ENCODE data around the gene ANTXR1.

ANTXR1 gene

DNA sequence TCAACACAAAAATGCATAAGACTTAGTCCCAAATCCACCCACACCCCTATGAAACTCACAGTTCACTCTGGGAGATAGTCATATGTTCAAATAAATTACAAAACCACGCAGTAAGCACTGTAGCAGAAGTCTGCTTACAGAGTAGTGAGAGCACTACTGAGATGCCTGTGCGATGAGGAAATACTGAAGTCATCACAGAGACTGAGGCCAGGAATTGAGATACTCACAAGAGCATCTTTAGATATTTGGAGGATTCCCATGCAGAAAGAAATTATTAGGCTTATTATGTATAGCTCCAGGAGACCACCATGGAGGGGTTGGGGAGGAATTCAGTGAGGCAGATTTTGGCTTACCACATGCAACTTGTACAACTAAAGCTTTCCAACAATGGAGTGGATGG is 82.3 kb downstream of the ANTXR1 start:
- TF ChIP-seq, protein P1, sequence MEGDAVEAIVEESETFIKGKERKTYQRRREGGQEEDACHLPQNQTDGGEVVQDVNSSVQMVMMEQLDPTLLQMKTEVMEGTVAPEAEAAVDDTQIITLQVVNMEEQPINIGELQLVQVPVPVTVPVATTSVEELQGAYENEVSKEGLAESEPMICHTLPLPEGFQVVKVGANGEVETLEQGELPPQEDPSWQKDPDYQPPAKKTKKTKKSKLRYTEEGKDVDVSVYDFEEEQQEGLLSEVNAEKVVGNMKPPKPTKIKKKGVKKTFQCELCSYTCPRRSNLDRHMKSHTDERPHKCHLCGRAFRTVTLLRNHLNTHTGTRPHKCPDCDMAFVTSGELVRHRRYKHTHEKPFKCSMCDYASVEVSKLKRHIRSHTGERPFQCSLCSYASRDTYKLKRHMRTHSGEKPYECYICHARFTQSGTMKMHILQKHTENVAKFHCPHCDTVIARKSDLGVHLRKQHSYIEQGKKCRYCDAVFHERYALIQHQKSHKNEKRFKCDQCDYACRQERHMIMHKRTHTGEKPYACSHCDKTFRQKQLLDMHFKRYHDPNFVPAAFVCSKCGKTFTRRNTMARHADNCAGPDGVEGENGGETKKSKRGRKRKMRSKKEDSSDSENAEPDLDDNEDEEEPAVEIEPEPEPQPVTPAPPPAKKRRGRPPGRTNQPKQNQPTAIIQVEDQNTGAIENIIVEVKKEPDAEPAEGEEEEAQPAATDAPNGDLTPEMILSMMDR (conservative IDR thresholded peaks at IDR 0.05; ENCODE audit: control insufficient read depth, insufficient read depth, low read depth, low read length): no peak
- peak; percentile 91 for DNase-seq (ENCODE audit: low read depth)
- no peak overlapping the region for H3K4me3 ChIP-seq (ENCODE audit: control insufficient read depth, low read depth, low read length)

DNA sequence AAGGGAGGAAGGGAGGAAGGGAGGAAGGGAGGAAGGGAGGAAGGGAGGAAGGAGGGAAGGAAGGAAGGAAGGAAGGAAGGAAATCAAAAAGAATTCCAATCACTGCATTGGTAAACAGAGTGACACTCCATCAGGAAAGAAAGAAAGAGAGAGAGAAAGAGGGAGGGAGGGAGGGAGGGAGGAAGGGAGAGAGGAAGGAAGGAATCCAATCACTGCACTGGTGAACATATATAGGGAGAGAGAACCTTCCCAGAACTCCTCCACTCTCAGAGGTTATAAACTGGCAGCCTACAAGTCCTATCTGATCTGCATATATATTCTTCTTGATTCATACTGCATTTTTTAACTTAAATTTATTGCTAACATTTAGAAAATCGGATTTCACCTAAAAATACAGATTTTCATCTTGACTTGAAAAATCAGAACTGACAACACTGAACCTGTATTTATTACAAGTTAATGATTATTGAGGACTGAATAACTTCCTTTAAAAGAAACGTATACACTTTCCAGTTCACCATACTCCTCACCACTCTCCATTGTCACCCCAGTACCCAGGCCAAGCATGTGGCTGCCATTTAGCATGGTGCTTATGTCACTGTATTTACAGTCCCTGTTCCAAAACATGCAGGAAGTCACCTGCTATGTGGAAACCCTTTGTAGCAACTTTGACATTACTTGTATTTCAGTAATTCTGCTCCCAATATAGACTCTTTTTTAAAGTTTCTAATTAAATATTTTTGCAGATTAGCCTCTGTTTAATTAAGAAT is 83.5 kb downstream of the ANTXR1 start:
- TF ChIP-seq, protein P1 (conservative IDR thresholded peaks at IDR 0.05; ENCODE audit: control insufficient read depth, insufficient read depth, low read depth, low read length): no peak
- H3K4me3 ChIP-seq (ENCODE audit: control insufficient read depth, low read depth, low read length): no peak overlapping the region
- DNase-seq (ENCODE audit: low read depth): no peak

DNA sequence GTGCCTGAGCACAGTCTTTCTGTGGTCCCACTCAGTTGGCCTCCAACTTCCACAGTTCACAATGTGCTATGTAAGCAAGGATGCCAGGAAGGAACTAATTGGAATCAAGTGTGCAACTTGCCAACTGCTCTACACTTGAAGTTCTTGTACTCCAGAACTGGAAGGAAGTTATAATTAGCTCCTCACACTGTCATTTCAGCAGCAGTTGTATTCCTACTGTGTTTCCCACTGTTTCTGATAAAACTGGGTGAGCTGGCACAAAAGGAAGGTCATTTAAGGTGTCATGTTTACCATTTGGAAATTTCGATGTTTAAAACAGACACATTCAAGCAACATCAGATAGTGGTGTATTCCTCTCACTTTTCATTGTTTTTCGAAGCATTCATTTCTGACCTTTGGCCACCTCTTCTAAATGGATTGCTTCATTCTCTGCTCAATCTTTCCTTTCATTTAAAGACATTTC is 84.2 kb downstream of the ANTXR1 start:
- TF ChIP-seq, protein P1 (conservative IDR thresholded peaks at IDR 0.05; ENCODE audit: control insufficient read depth, insufficient read depth, low read depth, low read length): no peak
- DNase-seq (ENCODE audit: low read depth): no peak
- no peak overlapping the region for H3K4me3 ChIP-seq (ENCODE audit: control insufficient read depth, low read depth, low read length)

DNA sequence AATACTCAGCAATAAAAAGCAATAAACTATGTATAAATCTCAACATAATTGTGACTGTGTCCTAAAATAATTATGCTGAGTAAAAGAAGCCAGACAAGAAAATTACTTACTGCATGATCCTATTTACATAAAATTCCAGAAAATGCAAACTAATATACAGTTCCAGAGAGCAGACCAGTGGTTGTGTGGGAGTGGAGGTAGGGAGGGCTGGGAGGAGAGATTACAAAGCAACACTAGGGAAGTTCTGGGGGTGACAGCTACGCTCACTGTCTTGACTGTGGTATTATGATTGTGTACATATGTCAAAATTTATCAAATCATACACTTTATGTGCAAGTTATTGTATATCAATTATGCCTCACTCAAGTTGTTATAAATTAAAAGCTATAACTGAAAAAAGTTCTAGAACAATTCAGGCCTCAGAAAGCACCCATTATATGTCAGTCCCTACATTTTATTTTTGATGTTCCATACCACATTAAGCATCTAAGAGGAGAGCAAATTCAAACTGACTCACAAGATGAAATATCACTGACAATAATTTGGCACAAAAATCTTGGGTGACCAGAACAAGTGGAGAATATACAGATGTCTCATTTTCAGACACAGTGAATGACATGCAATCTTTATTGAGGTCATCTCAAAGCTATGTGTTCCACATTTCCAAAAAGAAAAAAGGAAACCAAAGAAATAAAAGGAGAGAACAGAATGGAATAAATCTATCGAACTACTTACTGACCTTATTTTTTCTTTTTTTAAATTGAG is 85.1 kb downstream of the ANTXR1 start:
- peak; percentile 61 for DNase-seq (ENCODE audit: low read depth)
- H3K4me3 ChIP-seq (ENCODE audit: control insufficient read depth, low read depth, low read length): no peak overlapping the region
- TF ChIP-seq, protein P1 (conservative IDR thresholded peaks at IDR 0.05; ENCODE audit: control insufficient read depth, insufficient read depth, low read depth, low read length): no peak

DNA sequence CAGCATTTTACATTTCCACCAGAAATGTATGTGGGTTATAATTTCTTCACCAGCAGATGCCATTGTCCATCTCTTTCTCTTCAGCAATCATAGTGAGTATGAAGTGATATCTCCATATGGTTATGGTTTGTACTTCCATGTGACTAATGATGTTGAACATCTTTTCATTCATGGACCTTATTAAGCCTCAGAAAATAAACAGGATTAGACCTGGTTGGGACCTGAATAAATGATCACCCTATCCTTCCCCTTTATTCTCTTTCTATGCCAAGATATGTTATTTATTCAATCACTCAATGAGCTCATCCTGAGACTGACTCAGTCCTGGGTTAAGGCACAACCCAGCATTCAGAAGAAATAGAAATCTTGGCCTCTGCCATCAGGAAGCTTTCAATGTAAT is 86.6 kb downstream of the ANTXR1 start:
- H3K4me3 ChIP-seq (ENCODE audit: control insufficient read depth, low read depth, low read length): no peak overlapping the region
- TF ChIP-seq, protein P1 (conservative IDR thresholded peaks at IDR 0.05; ENCODE audit: control insufficient read depth, insufficient read depth, low read depth, low read length): no peak
- peak; percentile 78 for DNase-seq (ENCODE audit: low read depth)

DNA sequence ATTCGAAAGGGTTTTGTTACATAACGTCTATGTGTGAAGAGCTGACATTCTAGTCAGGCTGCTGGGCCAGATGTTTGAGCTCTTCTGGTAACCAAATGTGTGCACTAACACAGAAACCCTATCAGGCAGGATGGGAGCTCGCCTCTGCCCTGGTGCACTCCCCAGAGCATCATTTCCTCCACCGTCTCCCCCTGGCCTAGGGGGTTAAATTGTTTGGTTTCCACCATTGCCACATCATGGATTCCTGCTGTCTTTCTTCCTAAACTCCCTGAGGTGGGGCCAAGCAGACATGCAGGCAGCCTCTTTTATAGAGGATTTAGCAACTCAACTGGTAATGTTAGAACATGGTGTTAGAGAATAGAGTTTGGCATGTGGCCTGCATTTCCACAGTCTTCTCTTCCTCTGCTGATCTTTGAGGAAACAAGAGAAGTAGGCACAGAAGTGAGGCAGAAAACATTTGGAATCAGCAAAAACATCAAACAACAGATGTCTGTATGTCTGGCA is 87.3 kb downstream of the ANTXR1 start:
- DNase-seq (ENCODE audit: low read depth): peak; percentile 63
- no peak overlapping the region for H3K4me3 ChIP-seq (ENCODE audit: control insufficient read depth, low read depth, low read length)
- TF ChIP-seq, protein P1 (conservative IDR thresholded peaks at IDR 0.05; ENCODE audit: control insufficient read depth, insufficient read depth, low read depth, low read length): no peak

Measured in fibroblast of mammary gland (primary cell).